ENCODE measurements around the gene NEB. TPM values are rescaled to one million over a fixed set of nuclear protein-coding genes. Genes with fewer than 3 reads are reported as not detected.
A peak's percentile ranks its signal among the peaks of the same experiment; 100 is the strongest.

NEB gene
- total and polyA plus RNA-seq, 2 donors (not counting 1 experiment from before 2014, with no cell fraction given), result 3.6 to 4.6 TPM

DNA sequence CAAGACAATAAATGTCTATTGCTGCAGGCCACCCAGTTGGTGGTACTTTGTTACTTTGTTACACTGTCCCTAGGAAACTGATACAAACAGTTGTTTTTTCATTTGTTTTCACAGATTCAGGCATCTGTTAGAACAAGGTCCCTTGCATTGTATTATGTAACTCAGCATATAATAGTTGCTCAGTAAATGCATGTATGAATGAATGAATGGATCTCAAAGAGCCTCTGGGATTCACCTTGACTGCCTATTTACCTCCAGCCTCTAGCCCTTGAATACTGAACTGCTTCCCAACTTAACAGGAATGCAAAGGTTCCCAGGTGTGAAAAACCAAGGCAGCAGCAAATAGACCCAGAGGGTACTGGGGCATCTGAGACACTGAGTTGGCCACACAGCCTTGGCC is 27.4 kb upstream of the NEB start:
- Histone ChIP-seq H3K9me3 (ENCODE audit: control extremely low read depth in 1 of 3, control insufficient read depth in 2 of 3, insufficient read depth in 1 of 3, low read length in 2 of 3) (no peaks in the 10 kb centered on the region), H3K9ac (ENCODE audit: low read length) (no peak overlapping the region), H3K27ac (ENCODE audit: low read length in 2 of 2) (no peak overlapping the region), H3K36me3 (replicated peaks in 1 of 2; ENCODE audit: control extremely low read depth in 1 of 2, control insufficient read depth in 1 of 2, extremely low read depth in 1 of 2, insufficient read depth in 2 of 2, low read length in 1 of 2) (no peaks in the 10 kb centered on the region), H3K79me2 (ENCODE audit: control insufficient read depth, insufficient read depth, low read length) (no peaks in the 10 kb centered on the region), H2AFZ (ENCODE audit: insufficient read depth, low read depth, low read length, poor library complexity, severe bottlenecking) (no peak overlapping the region), H3K27me3 (replicated peaks in 1 of 4; ENCODE audit: control extremely low read depth in 1 of 4, control insufficient read depth in 3 of 4, insufficient read depth in 4 of 4, low read length in 3 of 4) (no peaks in the 10 kb centered on the region), H3K4me2 (replicated peaks; ENCODE audit: low read depth, low read length, poor library complexity, severe bottlenecking) (no peak overlapping the region), H4K20me1 (ENCODE audit: control insufficient read depth, insufficient read depth, low read length, poor library complexity, severe bottlenecking) (no peaks in the 10 kb centered on the region), H3K4me3 (ENCODE audit: control extremely low read depth in 1 of 5, extremely low read depth in 1 of 5, insufficient read depth in 1 of 5, low read depth in 2 of 5, low read length in 4 of 5) (no peak overlapping the region), H3K4me1 (ENCODE audit: control insufficient read depth in 2 of 2, insufficient read depth in 2 of 2, low read length in 2 of 2) (peaks cover 39 to 41% of the 10 kb centered on the region in 2 donors)
- DNase-seq (no peak), ATAC-seq (ENCODE audit: low read depth) (no peak)
- intact Hi-C loops (cut with micrococcal nuclease), result no loop called here
- H3K27ac Mint-ChIP-seq, result no peak overlapping the region
- no peak overlapping the region for H3K4me3 Mint-ChIP-seq
- H3K4me1 Mint-ChIP-seq, result peaks cover 53% of the 10 kb centered on the region
- no peaks in the 10 kb centered on the region for H3K27me3 Mint-ChIP-seq
- H3K9me3 Mint-ChIP-seq (ENCODE audit: insufficient read depth), result no peaks in the 10 kb centered on the region
- ChIA-PET CTCF (interaction anchor here (0.6 kb wide), 1 partner anchor 10 kb away, joined by 4 read pairs; no protein-coding TSS in a partner anchor), POLR2A (no interaction called here)
- no peak for TF ChIP-seq EZH2 (IDR thresholded peaks at IDR 0.05; ENCODE audit: borderline replicate concordance, insufficient read depth, low read depth, low read length, poor library complexity, severe bottlenecking)
- TF ChIP-seq, protein P1, sequence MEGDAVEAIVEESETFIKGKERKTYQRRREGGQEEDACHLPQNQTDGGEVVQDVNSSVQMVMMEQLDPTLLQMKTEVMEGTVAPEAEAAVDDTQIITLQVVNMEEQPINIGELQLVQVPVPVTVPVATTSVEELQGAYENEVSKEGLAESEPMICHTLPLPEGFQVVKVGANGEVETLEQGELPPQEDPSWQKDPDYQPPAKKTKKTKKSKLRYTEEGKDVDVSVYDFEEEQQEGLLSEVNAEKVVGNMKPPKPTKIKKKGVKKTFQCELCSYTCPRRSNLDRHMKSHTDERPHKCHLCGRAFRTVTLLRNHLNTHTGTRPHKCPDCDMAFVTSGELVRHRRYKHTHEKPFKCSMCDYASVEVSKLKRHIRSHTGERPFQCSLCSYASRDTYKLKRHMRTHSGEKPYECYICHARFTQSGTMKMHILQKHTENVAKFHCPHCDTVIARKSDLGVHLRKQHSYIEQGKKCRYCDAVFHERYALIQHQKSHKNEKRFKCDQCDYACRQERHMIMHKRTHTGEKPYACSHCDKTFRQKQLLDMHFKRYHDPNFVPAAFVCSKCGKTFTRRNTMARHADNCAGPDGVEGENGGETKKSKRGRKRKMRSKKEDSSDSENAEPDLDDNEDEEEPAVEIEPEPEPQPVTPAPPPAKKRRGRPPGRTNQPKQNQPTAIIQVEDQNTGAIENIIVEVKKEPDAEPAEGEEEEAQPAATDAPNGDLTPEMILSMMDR (IDR thresholded peaks at IDR 0.05), result no peak

DNA sequence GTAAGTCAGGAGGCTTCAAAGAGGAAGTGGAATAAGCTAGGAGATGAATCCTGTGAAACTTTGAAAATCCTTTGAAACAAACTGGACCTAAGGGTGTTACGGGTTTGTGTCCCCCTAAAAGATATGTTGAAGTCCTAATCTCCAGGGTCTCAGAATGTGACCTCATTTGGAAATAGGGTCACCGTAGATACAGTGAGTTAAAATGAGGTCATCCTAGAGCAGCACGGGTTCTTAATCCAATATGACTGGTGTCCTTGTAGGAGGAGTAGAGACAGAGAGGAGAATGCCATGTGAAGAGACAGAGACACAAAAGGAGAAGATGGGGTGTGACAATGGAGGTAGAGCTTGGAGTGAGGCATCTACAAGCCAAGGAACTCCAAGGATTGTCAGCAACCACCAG is 26.9 kb upstream of the NEB start:
- no peak overlapping the region for H3K4me3 Mint-ChIP-seq
- CTCF ChIA-PET, result no interaction called here

More for the DNA sequence above, 26.9 kb upstream of the NEB start:
- Histone ChIP-seq H3K9ac (ENCODE audit: low read length) (no peak overlapping the region), H3K36me3 (replicated peaks in 1 of 2; ENCODE audit: control extremely low read depth in 1 of 2, control insufficient read depth in 1 of 2, extremely low read depth in 1 of 2, insufficient read depth in 2 of 2, low read length in 1 of 2) (no peaks in the 10 kb centered on the region), H3K27ac (ENCODE audit: low read length in 2 of 2) (no peak overlapping the region), H3K9me3 (ENCODE audit: control extremely low read depth in 1 of 3, control insufficient read depth in 2 of 3, insufficient read depth in 1 of 3, low read length in 2 of 3) (no peaks in the 10 kb centered on the region), H3K79me2 (ENCODE audit: control insufficient read depth, insufficient read depth, low read length) (no peaks in the 10 kb centered on the region), H3K4me1 (ENCODE audit: control insufficient read depth in 2 of 2, insufficient read depth in 2 of 2, low read length in 2 of 2) (peaks cover 34 to 36% of the 10 kb centered on the region in 2 donors), H3K4me3 (ENCODE audit: control extremely low read depth in 1 of 5, extremely low read depth in 1 of 5, insufficient read depth in 1 of 5, low read depth in 2 of 5, low read length in 4 of 5) (no peak overlapping the region), H3K27me3 (replicated peaks in 1 of 4; ENCODE audit: control extremely low read depth in 1 of 4, control insufficient read depth in 3 of 4, insufficient read depth in 4 of 4, low read length in 3 of 4) (no peaks in the 10 kb centered on the region), H3K4me2 (replicated peaks; ENCODE audit: low read depth, low read length, poor library complexity, severe bottlenecking) (no peak overlapping the region), H4K20me1 (ENCODE audit: control insufficient read depth, insufficient read depth, low read length, poor library complexity, severe bottlenecking) (no peaks in the 10 kb centered on the region), H2AFZ (ENCODE audit: insufficient read depth, low read depth, low read length, poor library complexity, severe bottlenecking) (no peak overlapping the region)
- DNase-seq (no peak), ATAC-seq (ENCODE audit: low read depth) (no peak)
- POLR2A ChIA-PET, result no interaction called here
- H3K27me3 Mint-ChIP-seq, result no peaks in the 10 kb centered on the region
- no peaks in the 10 kb centered on the region for H3K9me3 Mint-ChIP-seq (ENCODE audit: insufficient read depth)
- peaks cover 48% of the 10 kb centered on the region for H3K4me1 Mint-ChIP-seq
- TF ChIP-seq EZH2 (IDR thresholded peaks at IDR 0.05; ENCODE audit: borderline replicate concordance, insufficient read depth, low read depth, low read length, poor library complexity, severe bottlenecking), result no peak
- TF ChIP-seq, protein P1 (IDR thresholded peaks at IDR 0.05), result no peak
- H3K27ac Mint-ChIP-seq, result peak overlapping the region; percentile 3
- intact Hi-C loops (cut with micrococcal nuclease), result no loop called here
- 94% methylated on average over 3 of the region's 3 CpGs for WGBS (ENCODE audit: insufficient coverage)
